K562 (cell line): ENCODE results near the gene RNF223. TPM values are rescaled to one million over a fixed set of nuclear protein-coding genes. Genes with fewer than 3 reads are reported as not detected.

ENCODE experiments used
- MYBL2 ChIP-seq, 2 experiments: fragments of 450-650 bp in 1 of 2; sonication (generic) in 1 of 2; formaldehyde crosslinking in 1 of 2; IDR thresholded peaks; 2 replicates each; pipeline versions ENCODE4 v1.6.1 to v1.8.1; 2017 to 2022; ENCODE audit warnings: borderline replicate concordance in 1 of 2, inconsistent platforms in 1 of 2, low read depth in 1 of 2, mild to moderate bottlenecking in 1 of 2, missing genetic modification reagents in 1 of 2, moderate library complexity in 1 of 2
- PHB ChIP-seq: fragments of 250-450 bp; sonication (Bioruptor Pico); IDR thresholded peaks from 2 replicates; pipeline ENCODE4 v1.5.0; 2021
- PHTF2 ChIP-seq: fragments of 250-450 bp; sonication (Bioruptor Pico); IDR thresholded peaks from 2 replicates; pipeline ENCODE4 v1.5.0; 2021; ENCODE audit warnings: mild to moderate bottlenecking
- THRAP3 ChIP-seq: fragments of 450-650 bp; IDR thresholded peaks from 2 replicates; pipeline ENCODE4 v1.6.1; 2016; ENCODE audit warnings: mild to moderate bottlenecking, inconsistent platforms, borderline replicate concordance
- polyA plus RNA-seq, 8 experiments: library from polyadenylated mRNA; depleted of rRNA in 4 of 8; stranded (reverse) in 5 of 8; unstranded in 3 of 8; fragments of >200 nt; fragmentation: Nextera tagmentation in 2 of 8; fragmentation: Illumina TruSeq in 1 of 8; extraction: Ambion mirVana in 2 of 8; extraction: Trizol in 1 of 8; gene quantifications; 2 replicates each; pipeline versions ENCODE4 v1.2.1 to v1.2.3, GENCODE V29; 2011 to 2014; ENCODE audit warnings: inconsistent platforms in 1 of 8, missing spikeins in 1 of 8
- total RNA-seq, 7 experiments: library from RNA; depleted of rRNA in 6 of 7; stranded (reverse); fragments of >200 nt in 6 of 7; fragmentation: Illumina TruSeq in 2 of 7; extraction: Trizol in 2 of 7; gene quantifications; 2 replicates each; pipeline versions ENCODE4 v1.2.1 to v1.2.3, GENCODE V29; 2011 to 2021; ENCODE audit warnings: low replicate concordance in 1 of 7
- TF ChIP-seq, protein P1 (sequence below): fragments of 200-800 bp; sonication (Bioruptor generic); IDR thresholded peaks from 2 replicates; pipeline ENCODE4 v1.6.1; 2016; ENCODE audit warnings: missing genetic modification characterization, missing compliant biosample characterization

Gene RNF223
- total and polyA plus RNA-seq, 9 of the 15 experiments (the other 6 are each of a cell fraction or from before 2014, with no cell fraction given) = 0.04 to 0.32 TPM; not detected in 7

DNA sequence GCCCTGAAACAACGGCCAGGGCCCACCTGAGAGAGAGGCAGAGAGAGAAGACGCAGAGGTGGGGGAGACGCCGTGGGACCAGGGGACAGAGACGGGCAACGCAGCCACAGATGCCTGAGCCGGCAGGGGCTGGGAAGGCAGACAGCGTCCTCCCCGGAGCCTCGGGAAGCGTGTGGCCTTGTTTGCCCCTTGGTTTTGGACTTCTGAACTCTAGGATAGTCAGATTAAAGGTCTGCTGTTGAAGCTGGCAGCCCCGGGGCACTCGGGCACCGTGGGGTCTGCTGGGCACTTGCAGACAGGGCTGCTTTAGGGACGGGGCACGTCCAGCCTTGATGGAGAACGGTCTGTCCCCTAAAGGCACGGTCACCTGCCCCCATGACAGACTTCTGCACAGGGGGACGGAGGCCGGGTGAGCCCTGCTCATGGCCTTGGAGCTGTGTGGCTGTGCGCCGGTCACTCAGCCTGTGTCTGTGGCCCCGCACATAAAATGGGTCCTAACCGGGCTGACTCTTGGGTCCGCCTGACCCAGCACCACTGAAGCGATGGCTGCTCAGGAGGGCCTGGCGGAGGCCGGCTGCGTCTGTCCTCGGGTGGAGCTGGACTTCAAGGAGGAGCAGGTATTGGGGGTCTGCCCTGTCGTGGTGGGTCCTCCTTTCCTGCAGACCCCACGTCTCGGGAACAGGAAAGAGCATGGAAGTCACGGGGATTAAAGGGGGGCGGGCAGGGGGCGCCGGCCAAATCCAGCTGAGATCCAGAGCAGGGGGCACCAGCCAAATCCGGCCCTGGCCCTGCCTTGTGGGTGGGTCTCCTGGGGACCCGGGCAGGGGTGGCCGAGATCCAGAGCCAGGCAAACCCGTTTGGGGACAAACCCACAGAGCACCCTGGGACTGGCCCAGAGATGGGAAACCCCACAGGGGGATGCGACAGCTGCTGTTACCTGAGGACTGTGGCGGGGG lies 9.6 kb upstream of the RNF223 start (continued):
- TF ChIP-seq, protein P1, sequence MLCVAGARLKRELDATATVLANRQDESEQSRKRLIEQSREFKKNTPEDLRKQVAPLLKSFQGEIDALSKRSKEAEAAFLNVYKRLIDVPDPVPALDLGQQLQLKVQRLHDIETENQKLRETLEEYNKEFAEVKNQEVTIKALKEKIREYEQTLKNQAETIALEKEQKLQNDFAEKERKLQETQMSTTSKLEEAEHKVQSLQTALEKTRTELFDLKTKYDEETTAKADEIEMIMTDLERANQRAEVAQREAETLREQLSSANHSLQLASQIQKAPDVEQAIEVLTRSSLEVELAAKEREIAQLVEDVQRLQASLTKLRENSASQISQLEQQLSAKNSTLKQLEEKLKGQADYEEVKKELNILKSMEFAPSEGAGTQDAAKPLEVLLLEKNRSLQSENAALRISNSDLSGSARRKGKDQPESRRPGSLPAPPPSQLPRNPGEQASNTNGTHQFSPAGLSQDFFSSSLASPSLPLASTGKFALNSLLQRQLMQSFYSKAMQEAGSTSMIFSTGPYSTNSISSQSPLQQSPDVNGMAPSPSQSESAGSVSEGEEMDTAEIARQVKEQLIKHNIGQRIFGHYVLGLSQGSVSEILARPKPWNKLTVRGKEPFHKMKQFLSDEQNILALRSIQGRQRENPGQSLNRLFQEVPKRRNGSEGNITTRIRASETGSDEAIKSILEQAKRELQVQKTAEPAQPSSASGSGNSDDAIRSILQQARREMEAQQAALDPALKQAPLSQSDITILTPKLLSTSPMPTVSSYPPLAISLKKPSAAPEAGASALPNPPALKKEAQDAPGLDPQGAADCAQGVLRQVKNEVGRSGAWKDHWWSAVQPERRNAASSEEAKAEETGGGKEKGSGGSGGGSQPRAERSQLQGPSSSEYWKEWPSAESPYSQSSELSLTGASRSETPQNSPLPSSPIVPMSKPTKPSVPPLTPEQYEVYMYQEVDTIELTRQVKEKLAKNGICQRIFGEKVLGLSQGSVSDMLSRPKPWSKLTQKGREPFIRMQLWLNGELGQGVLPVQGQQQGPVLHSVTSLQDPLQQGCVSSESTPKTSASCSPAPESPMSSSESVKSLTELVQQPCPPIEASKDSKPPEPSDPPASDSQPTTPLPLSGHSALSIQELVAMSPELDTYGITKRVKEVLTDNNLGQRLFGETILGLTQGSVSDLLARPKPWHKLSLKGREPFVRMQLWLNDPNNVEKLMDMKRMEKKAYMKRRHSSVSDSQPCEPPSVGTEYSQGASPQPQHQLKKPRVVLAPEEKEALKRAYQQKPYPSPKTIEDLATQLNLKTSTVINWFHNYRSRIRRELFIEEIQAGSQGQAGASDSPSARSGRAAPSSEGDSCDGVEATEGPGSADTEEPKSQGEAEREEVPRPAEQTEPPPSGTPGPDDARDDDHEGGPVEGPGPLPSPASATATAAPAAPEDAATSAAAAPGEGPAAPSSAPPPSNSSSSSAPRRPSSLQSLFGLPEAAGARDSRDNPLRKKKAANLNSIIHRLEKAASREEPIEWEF (CRISPR knock-in tag) = no peak
- no peak for TF ChIP-seq THRAP3
- no peak for TF ChIP-seq MYBL2 (IDR thresholded peaks at IDR 0.05; ENCODE audit: low read depth)
- no peak for TF ChIP-seq MYBL2 (CRISPR knock-in tag; IDR thresholded peaks at IDR 0.05; ENCODE audit: borderline replicate concordance)
- no peak for TF ChIP-seq PHB (CRISPR knock-in tag)
- no peak for TF ChIP-seq PHTF2 (CRISPR knock-in tag)
